ENCODE results near the gene KRTAP4-8.

GRCh38 chr17:41121742-41122141, 23.8 kb upstream of the KRTAP4-8 start:
- TF ChIP-seq CTCF (IDR thresholded peaks at IDR 0.05) (no peak), POLR2A (IDR thresholded peaks at IDR 0.05) (no peak)

Measured in uterus (tissue), 2 donors.